K562 (cell line): Measurements from ENCODE around the gene TFAP2E. TPM values are rescaled to one million over a fixed set of nuclear protein-coding genes. Genes with fewer than 3 reads are reported as not detected.

Experiments
- EHMT2 ChIP-seq: fragments of 450-650 bp; IDR thresholded peaks from 2 replicates; pipeline ENCODE4 v1.6.1; 2018; ENCODE audit warnings: antibody characterized with exemption
- HIVEP1 ChIP-seq: fragments of 250-450 bp; sonication (Bioruptor Pico); IDR thresholded peaks from 2 replicates; pipeline ENCODE4 v1.4.0; 2020; ENCODE audit warnings: mild to moderate bottlenecking
- IFI16 ChIP-seq: fragments of 250-450 bp; sonication (Bioruptor Pico); IDR thresholded peaks from 2 replicates; pipeline ENCODE4 v2.1.2; 2022; ENCODE audit warnings: mild to moderate bottlenecking, inconsistent platforms
- JUND ChIP-seq, 2 experiments: IDR thresholded peaks; 2 replicates in 1 of 2; 3 replicates in 1 of 2; pipeline ENCODE4 v1.6.1; 2011; ENCODE audit warnings: borderline replicate concordance in 2 of 2, low read depth in 2 of 2, low read length in 2 of 2, improper control_type of control experiment in 1 of 2, missing biosample characterization in 1 of 2, missing genetic modification characterization in 1 of 2, missing genetic modification reagents in 1 of 2
- RBM39 ChIP-seq: fragments of 200-400 bp; formaldehyde crosslinking; optimal IDR thresholded peaks from 2 replicates; pipeline ENCODE3; 2018; ENCODE audit warnings: low read depth, low read length
- SAFB ChIP-seq: fragments of 200-400 bp; formaldehyde crosslinking; IDR thresholded peaks from 2 replicates; pipeline ENCODE4 v1.6.1; 2017; ENCODE audit warnings: low read depth, low read length, borderline replicate concordance
- TAF7 ChIP-seq: fragments of 450-650 bp; IDR thresholded peaks from 2 replicates; pipeline ENCODE4 v1.6.1; 2016; ENCODE audit warnings: missing genetic modification characterization, missing compliant biosample characterization
- ZFX ChIP-seq: sonication (generic); formaldehyde crosslinking; IDR thresholded peaks from 2 replicates; pipeline ENCODE4 v1.8.0; 2022; ENCODE audit warnings: mild to moderate bottlenecking, missing genetic modification reagents, moderate library complexity
- ZNF507 ChIP-seq: conservative IDR thresholded peaks from 2 replicates; pipeline ENCODE4 v1.6.1; 2017; ENCODE audit warnings: missing genetic modification characterization, missing compliant biosample characterization
- polyA plus RNA-seq, 8 experiments: library from polyadenylated mRNA; depleted of rRNA in 4 of 8; stranded (reverse) in 5 of 8; unstranded in 3 of 8; fragments of >200 nt; fragmentation: Nextera tagmentation in 2 of 8; fragmentation: Illumina TruSeq in 1 of 8; extraction: Ambion mirVana in 2 of 8; extraction: Trizol in 1 of 8; gene quantifications; 2 replicates each; pipeline versions ENCODE4 v1.2.1 to v1.2.3, GENCODE V29; 2011 to 2014; ENCODE audit warnings: inconsistent platforms in 1 of 8, missing spikeins in 1 of 8
- total RNA-seq, 7 experiments: library from RNA; depleted of rRNA in 6 of 7; stranded (reverse); fragments of >200 nt in 6 of 7; fragmentation: Illumina TruSeq in 2 of 7; extraction: Trizol in 2 of 7; gene quantifications; 2 replicates each; pipeline versions ENCODE4 v1.2.1 to v1.2.3, GENCODE V29; 2011 to 2021; ENCODE audit warnings: low replicate concordance in 1 of 7
- TF ChIP-seq, protein P1 (sequence below): sonication (generic); formaldehyde crosslinking; IDR thresholded peaks from 2 replicates; pipeline ENCODE4 v1.8.0; 2023; ENCODE audit warnings: mild to moderate bottlenecking, missing genetic modification reagents
- TF ChIP-seq, protein P2 (sequence below): sonication (generic); formaldehyde crosslinking; IDR thresholded peaks from 2 replicates; pipeline ENCODE4 v1.8.1; 2023; ENCODE audit warnings: mild to moderate bottlenecking, missing genetic modification reagents
- TF ChIP-seq, protein P3 (sequence below): fragments of 200-800 bp; sonication (Bioruptor generic); IDR thresholded peaks from 2 replicates; pipeline ENCODE4 v1.6.1; 2017; ENCODE audit warnings: missing genetic modification characterization, missing compliant biosample characterization
- TF ChIP-seq, protein P4 (sequence below), 2 experiments: fragments of 450-650 bp in 1 of 2; sonication (generic) in 1 of 2; formaldehyde crosslinking in 1 of 2; IDR thresholded peaks; 2 replicates each; pipeline versions ENCODE4 v1.7.1 to v1.9.0; 2016 to 2022; ENCODE audit warnings: inconsistent platforms in 1 of 2, mild to moderate bottlenecking in 1 of 2, missing genetic modification reagents in 1 of 2

TFAP2E gene
- total and polyA plus RNA-seq, 9 of the 15 experiments (the other 6 are each of a cell fraction or from before 2014, with no cell fraction given): 0.03 to 0.11 (median 0.07) TPM; not detected in 4

DNA sequence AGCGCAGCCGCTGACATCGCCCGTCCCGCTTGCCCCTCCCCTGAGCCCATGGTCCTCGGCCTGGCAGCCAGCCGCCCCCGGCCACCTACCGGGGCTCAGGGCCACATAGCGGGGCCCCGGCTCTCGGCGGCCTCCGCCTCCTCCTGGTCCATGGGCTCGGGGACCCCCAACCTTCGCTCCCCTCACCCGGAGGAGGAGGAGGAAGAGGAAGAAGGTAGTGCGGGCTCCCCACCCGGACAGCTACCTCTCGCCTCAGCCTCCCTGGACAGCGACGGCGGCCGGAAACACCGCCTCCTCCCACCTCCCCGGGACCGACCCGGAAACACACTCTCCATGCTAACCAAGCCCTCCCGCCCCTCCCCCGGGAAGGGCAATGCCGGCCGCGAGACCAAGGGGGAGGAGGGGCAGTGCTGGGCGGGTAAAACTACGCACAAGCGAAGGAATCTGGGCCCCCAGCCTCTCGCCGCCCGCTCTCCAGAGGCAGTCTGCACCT lies 15.9 kb upstream of the TFAP2E start, which contains the start of gene KIAA0319L (continued):
- TF ChIP-seq JUND (IDR thresholded peaks at IDR 0.05; ENCODE audit: borderline replicate concordance, low read depth, low read length): no peak; the same call in 1 of the 2 replicates
- TF ChIP-seq JUND (tag; IDR thresholded peaks at IDR 0.05; ENCODE audit: borderline replicate concordance, low read depth, low read length): no peak
- TF ChIP-seq, protein P1, sequence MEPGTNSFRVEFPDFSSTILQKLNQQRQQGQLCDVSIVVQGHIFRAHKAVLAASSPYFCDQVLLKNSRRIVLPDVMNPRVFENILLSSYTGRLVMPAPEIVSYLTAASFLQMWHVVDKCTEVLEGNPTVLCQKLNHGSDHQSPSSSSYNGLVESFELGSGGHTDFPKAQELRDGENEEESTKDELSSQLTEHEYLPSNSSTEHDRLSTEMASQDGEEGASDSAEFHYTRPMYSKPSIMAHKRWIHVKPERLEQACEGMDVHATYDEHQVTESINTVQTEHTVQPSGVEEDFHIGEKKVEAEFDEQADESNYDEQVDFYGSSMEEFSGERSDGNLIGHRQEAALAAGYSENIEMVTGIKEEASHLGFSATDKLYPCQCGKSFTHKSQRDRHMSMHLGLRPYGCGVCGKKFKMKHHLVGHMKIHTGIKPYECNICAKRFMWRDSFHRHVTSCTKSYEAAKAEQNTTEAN: no peak
- no peak for TF ChIP-seq ZNF507 (tag)
- TF ChIP-seq TAF7: no peak
- TF ChIP-seq, protein P2, sequence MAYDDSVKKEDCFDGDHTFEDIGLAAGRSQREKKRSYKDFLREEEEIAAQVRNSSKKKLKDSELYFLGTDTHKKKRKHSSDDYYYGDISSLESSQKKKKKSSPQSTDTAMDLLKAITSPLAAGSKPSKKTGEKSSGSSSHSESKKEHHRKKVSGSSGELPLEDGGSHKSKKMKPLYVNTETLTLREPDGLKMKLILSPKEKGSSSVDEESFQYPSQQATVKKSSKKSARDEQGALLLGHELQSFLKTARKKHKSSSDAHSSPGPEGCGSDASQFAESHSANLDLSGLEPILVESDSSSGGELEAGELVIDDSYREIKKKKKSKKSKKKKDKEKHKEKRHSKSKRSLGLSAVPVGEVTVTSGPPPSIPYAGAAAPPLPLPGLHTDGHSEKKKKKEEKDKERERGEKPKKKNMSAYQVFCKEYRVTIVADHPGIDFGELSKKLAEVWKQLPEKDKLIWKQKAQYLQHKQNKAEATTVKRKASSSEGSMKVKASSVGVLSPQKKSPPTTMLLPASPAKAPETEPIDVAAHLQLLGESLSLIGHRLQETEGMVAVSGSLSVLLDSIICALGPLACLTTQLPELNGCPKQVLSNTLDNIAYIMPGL (CRISPR knock-in tag): peak; percentile 84; the same call in 1 of the 2 replicates
- TF ChIP-seq ZFX (CRISPR knock-in tag): peak; percentile 89
- no peak for TF ChIP-seq IFI16 (CRISPR knock-in tag)
- 0 out of 2 replicates have a peak, but pooled peaks have one; percentile 48 for TF ChIP-seq EHMT2
- TF ChIP-seq, protein P3, sequence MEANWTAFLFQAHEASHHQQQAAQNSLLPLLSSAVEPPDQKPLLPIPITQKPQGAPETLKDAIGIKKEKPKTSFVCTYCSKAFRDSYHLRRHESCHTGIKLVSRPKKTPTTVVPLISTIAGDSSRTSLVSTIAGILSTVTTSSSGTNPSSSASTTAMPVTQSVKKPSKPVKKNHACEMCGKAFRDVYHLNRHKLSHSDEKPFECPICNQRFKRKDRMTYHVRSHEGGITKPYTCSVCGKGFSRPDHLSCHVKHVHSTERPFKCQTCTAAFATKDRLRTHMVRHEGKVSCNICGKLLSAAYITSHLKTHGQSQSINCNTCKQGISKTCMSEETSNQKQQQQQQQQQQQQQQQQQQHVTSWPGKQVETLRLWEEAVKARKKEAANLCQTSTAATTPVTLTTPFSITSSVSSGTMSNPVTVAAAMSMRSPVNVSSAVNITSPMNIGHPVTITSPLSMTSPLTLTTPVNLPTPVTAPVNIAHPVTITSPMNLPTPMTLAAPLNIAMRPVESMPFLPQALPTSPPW (CRISPR knock-in tag): no peak; the same call in 1 of the 2 replicates
- TF ChIP-seq SAFB: no peak
- no peak for TF ChIP-seq HIVEP1
- no peak for TF ChIP-seq RBM39
- TF ChIP-seq, protein P4, sequence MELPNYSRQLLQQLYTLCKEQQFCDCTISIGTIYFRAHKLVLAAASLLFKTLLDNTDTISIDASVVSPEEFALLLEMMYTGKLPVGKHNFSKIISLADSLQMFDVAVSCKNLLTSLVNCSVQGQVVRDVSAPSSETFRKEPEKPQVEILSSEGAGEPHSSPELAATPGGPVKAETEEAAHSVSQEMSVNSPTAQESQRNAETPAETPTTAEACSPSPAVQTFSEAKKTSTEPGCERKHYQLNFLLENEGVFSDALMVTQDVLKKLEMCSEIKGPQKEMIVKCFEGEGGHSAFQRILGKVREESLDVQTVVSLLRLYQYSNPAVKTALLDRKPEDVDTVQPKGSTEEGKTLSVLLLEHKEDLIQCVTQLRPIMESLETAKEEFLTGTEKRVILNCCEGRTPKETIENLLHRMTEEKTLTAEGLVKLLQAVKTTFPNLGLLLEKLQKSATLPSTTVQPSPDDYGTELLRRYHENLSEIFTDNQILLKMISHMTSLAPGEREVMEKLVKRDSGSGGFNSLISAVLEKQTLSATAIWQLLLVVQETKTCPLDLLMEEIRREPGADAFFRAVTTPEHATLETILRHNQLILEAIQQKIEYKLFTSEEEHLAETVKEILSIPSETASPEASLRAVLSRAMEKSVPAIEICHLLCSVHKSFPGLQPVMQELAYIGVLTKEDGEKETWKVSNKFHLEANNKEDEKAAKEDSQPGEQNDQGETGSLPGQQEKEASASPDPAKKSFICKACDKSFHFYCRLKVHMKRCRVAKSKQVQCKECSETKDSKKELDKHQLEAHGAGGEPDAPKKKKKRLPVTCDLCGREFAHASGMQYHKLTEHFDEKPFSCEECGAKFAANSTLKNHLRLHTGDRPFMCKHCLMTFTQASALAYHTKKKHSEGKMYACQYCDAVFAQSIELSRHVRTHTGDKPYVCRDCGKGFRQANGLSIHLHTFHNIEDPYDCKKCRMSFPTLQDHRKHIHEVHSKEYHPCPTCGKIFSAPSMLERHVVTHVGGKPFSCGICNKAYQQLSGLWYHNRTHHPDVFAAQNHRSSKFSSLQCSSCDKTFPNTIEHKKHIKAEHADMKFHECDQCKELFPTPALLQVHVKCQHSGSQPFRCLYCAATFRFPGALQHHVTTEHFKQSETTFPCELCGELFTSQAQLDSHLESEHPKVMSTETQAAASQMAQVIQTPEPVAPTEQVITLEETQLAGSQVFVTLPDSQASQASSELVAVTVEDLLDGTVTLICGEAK (IDR thresholded peaks at IDR 0.05): peak; percentile 96
- TF ChIP-seq, protein P4 (CRISPR knock-in tag; IDR thresholded peaks at IDR 0.05): no peak
